GM12892 (cell line): Measurements from ENCODE around the gene ZNRF2.

Source experiments
- POLR2AphosphoS5 ChIP-seq: IDR thresholded peaks from 2 replicates; pipeline ENCODE4 v1.6.1; 2011; ENCODE audit warnings: low read depth, low read length, control low read depth
- TAF1 ChIP-seq: IDR thresholded peaks from 2 replicates; pipeline ENCODE4 v1.6.1; 2011; ENCODE audit warnings: low read depth, mild to moderate bottlenecking, control low read depth, low read length, borderline replicate concordance

GRCh38 chr7:30395676-30396075 is 111.3 kb downstream of the ZNRF2 start:
- no peak for TF ChIP-seq POLR2AphosphoS5
- no peak for TF ChIP-seq TAF1
